ENCODE data around the gene NEB.
"Not testable (repeated sequence)": the region's sequence is repeated elsewhere in the genome, so short reads cannot be mapped to it uniquely, and the experiment has no call there.

NEB gene

GRCh38 chr2:151649966-151650365, 84.3 kb downstream of the NEB start:
- DNase-seq: no peak

GRCh38 chr2:151649400-151649799, 84.9 kb downstream of the NEB start:
- no peak for DNase-seq

DNA sequence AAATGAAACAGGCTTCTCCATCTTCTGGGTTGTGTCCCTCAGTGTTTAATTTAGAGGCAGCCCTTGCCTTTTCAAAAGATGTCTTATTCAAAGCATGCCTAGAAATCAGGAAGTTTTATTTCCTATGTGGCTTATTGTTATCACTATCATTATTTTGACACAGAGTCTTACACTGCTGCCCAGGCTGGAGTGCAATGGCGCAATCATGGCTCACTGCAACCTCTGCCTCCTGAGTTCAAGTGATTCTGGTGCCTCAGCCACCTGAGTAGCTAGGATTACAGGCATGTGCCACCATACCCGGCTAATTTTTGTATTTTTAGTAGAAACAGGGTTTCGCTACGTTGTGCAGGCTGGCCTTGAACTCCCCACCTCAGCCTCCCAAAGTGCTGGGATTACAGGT, 87.8 kb downstream of the NEB start:
- DNase-seq: not testable (repeated sequence)

DNA sequence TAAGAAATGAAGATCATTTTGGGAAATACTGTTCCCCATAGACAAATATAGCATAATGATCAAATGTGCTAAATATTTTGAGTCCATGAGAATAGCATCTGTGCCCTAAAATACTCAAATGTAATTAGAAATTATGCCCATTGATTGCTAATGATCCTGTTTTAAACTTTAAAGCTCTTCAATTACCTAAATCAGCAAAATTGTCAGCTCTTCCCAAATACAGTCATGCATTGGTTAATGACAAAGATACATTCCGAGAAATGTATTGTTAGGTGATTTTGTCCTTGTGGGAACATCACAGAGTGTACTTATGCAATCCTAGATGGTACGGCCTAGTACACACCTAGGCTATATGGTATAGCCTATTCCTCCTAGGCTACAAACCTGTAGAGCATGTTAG, 89.7 kb downstream of the NEB start:
- DNase-seq: no peak

DNA sequence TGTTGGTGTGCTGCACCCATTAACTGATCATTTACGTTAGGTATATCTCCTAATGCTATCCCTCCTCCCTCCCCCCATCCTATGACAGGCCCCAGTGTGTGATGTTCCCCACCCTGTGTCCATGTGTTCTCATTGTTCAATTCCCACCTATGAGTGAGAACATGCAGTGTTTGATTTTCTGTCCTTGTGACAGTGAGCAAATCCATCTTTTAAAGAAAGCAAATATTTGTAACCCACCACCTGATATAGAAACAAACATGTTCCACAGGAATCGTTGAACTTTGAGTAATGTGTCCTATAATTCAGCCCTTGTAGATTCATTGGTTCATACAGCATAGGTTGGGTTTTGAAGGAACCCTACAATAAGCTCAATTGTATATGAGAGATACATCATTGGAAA, 92.4 kb downstream of the NEB start:
- DNase-seq: not testable (repeated sequence)

GRCh38 chr2:151640087-151640486, 94.2 kb downstream of the NEB start:
- DNase-seq: no peak

- no peak for DNase-seq
These were observed 95.3 kb downstream of the NEB start for GRCh38 chr2:151638990-151639389.

- peak; percentile 31 for DNase-seq
These were observed 95.9 kb downstream of the NEB start for GRCh38 chr2:151638191-151638933.

DNA sequence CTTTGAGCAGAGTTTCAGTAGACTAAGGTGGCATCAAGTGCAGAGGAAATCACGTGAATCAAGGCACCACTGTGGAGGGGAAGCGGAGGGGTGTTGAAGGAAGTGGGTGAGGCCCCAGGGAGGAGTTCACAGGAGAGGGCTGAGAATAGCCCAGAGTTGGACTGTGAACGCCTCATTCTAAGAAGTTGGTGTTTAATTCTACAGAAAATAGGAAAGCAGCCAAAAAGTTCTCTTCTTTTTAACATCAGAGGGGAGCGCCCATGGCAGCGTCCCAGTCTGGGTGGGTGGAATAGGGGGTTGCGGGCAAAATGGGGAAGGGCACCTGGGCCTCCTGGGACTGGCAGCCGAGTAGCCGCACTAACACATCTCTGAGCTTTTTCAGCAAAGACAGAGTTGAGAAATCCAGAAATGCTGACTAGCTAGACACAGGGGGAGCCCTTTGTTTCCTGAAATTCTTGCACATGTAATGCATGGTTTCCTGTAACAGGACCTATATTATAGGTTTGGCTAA, 97.0 kb downstream of the NEB start:
- DNase-seq: peak; percentile 36

DNA sequence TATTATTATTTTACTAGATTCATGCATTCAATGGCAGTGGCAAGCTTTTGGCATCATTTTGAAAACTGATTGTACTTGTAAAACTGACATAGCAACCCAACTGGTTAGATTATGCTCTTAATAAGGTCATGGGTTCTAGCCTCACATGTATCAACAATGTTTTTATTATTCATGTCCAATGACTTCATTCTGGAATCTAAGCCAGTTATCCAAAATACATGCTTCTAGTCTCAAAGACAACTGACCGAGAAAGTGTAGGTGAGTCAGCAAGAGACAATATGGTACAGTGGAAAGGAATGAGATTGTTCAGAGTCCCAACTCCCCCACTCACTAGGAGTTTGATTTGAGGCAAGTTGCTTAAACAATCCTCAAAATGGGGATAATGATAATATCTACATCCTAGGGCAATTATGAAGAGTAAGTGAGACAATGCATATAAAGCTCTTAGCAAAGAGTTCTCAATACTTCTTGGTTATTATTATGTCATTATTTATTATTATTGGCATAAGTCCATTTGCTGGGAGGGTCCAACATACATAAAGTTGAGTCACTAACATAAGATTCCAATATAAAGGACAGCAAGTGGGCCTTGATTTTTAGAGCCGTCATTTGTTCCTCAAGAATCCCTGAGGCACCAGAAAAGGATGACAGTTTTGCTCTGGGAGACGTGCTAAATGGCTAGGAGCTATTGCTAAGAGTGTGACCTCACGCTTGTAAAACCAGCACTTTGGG, 99.4 kb downstream of the NEB start:
- DNase-seq: no peak

DNA sequence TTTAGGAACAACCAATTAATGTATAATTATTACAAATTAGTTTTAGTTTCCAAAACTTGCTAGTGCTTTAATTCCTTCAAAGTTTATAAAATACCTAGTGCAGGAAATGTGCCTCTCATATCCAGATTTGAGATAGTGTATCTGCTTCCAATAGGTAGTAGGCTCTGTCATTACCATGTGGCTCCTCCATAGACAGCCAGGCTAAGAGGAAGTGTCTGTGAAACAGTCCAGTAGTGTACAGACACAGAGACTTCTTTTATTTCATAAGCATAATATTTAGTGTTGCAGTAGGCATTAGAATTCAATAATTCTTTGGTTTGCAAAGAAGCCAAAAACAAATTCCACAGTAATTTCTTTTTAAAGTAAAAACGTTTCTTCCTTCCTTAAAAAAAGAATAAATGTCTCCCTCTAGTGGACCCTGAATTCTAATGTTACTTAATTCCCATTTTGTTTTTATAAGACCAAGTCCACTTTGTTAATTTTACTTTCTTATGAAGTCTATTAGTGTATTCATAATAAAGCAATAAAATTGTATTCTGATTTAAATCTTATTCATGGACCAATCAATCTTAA, 101.2 kb downstream of the NEB start:
- no peak for DNase-seq

- no peak for DNase-seq
These were observed 103.9 kb downstream of the NEB start for GRCh38 chr2:151630372-151630771.

DNA sequence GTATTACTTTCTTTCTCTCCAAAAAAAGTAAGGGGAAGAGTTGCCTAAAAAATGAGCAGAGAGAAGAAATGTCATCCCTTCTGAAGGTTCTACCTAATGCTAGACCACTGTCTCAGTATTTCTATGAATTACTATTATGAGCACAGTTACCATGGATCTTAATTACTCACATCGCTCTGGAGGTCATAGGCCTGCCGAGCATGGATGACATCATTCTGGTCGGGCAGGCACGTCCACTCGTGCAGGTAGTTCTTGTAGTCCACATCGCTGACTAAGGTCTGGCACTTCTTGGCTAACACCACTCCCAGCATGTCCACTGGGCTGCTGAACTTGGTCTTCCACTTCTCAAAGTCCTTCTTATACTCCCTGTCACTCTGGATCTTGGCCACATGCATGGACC, 106.9 kb downstream of the NEB start:
- no peak for DNase-seq

DNA sequence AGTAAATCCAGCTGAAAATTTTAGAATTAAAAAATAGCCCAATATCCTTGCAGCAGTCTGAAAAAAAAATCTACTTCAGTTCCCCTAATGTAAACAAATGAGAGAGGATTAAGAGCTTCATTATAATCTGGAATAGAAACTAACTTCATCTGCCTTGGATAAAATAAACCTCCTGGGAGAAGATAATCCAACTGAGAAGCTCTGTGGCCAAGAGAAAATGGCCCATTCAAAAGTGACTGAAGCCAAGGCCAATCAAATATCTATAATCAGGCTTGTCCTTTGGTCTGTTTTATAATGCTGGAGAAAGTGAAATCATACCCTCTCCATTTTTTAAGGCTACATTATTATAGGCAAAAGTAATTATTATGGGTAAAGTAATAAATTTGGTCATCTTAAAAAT, 110.0 kb downstream of the NEB start:
- no peak for DNase-seq

DNA sequence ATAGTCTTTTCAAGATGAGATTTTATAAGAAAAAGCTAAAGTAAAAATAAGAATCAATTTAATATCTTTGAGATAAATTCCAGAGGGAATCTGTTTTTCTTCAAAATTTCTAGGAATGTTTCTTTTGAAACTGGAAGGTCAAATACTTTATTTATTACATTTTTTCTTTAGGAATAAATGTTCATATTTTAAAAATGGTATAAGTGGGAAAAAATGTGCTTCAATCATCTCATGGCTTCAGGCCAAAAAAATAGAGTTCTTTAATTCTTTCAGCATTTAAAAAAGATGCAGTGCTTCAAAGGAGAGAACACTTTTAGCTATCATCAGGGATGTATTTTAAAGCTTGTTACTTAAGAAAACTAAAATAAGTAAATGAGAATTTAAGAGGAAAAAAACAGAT, 110.6 kb downstream of the NEB start:
- DNase-seq: no peak

- no peak for DNase-seq
These were observed 113.5 kb downstream of the NEB start for GRCh38 chr2:151620761-151621160.

GRCh38 chr2:151619337-151619989, 114.8 kb downstream of the NEB start:
- DNase-seq: no peak

GRCh38 chr2:151616760-151617339, 117.4 kb downstream of the NEB start:
- no peak for DNase-seq

GRCh38 chr2:151614606-151615306, 119.5 kb downstream of the NEB start:
- DNase-seq: no peak

- no peak for DNase-seq
These were observed 120.1 kb downstream of the NEB start for GRCh38 chr2:151614159-151614558.

DNA sequence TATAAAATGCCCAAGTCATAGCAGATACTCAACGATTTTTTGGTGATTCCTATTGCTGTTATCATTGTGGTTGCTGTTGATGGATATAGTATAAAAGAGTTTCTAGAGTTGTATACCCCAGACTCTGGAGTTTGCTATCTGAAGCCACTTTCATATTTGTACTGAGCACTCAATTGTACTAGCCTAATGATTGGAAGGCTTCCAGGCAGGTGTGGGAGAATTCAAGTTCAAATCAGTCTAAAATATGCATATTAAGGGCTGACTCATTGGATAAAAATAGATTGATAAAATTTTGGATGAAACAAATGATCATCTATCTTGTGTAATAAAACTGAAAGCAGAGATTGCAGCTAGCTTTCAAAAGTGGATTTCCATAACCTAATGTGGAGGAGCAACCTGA, 122.9 kb downstream of the NEB start:
- DNase-seq: no peak

- no peak for DNase-seq
These were observed 124.0 kb downstream of the NEB start for GRCh38 chr2:151610310-151610709.

Measured in activated naive CD4-positive, alpha-beta T cell treated with anti-CD3 and anti-CD28 coated beads, Interleukin-2, amount 50 U/mL, for 16 hours (primary cell).